LNCAP (cell line): ENCODE measurements around the gene STK25.

Experiments
- CTCF ChIP-seq: fragments of 450-650 bp; IDR thresholded peaks from 2 replicates; pipeline ENCODE4 v1.5.1; 2017; ENCODE audit warnings: mild to moderate bottlenecking

The STK25 gene

GRCh38 chr2:241522477-241522876 lies 14.1 kb upstream of the STK25 start:
- no peak for TF ChIP-seq CTCF

- no peak for TF ChIP-seq CTCF
Measured at GRCh38 chr2:241519669-241520068, 11.3 kb upstream of the STK25 start.

- no peak for TF ChIP-seq CTCF
Measured at GRCh38 chr2:241517297-241517696, 8.9 kb upstream of the STK25 start.

- no peak for TF ChIP-seq CTCF
Measured at GRCh38 chr2:241516520-241516965, 8.2 kb upstream of the STK25 start.

- TF ChIP-seq CTCF = no peak
Measured at GRCh38 chr2:241514986-241515737, 6.8 kb upstream of the STK25 start.

- TF ChIP-seq CTCF = no peak
Measured at GRCh38 chr2:241514553-241514952, 6.2 kb upstream of the STK25 start.

- TF ChIP-seq CTCF = no peak
Measured at GRCh38 chr2:241511091-241511741, 2.8 kb upstream of the STK25 start.
